H1 (cell line): ENCODE measurements around the gene CA10. TPM values are rescaled to one million over a fixed set of nuclear protein-coding genes. Genes with fewer than 3 reads are reported as not detected.

Source experiments
- CTCF ChIA-PET: fragments of 300-600 bp; sonication (Branson Sonifier 250); formaldehyde crosslinking; loops from one replicate; lab custom pipeline; 2021; ENCODE audit not compliant: partially characterized antibody; lab: Charles Lee
- POLR2A ChIA-PET: fragments of 300-600 bp; sonication (Branson Sonifier 250); formaldehyde crosslinking; loops from one replicate; lab custom pipeline; 2021; ENCODE audit warnings: inconsistent platforms; ENCODE audit not compliant: partially characterized antibody; lab: Charles Lee
- DNase-seq, 2 experiments: peaks; one replicate each; pipeline versions ENCODE4 v3.0.0 to v3.0.0-alpha.2; 2010 to 2022; ENCODE audit warnings: low spot score in 2 of 2, low read depth in 1 of 2, mixed read lengths in 1 of 2
- FAIRE-seq: peaks from 2 replicates; lab custom pipeline; 2011; peaks lifted over from hg19 to GRCh38; lab: Jason Lieb, UNC
- H2AFZ ChIP-seq: 2 replicates; pipeline ENCODE4 v1.8.1; 2012; ENCODE audit warnings: low read length, inconsistent platforms
- H2AK5ac ChIP-seq: 2 replicates; pipeline ENCODE4 v1.6.1; 2013; ENCODE audit warnings: low read depth, low read length
- H2BK120ac ChIP-seq: replicated peaks from 2 replicates; pipeline ENCODE3; 2013; ENCODE audit warnings: low read depth, low read length, inconsistent platforms
- H2BK12ac ChIP-seq: 2 replicates; pipeline ENCODE4 v1.6.1; 2013; ENCODE audit warnings: low read depth, low read length
- H2BK15ac ChIP-seq: 2 replicates; pipeline ENCODE4 v1.6.1; 2013; ENCODE audit warnings: low read length
- H2BK20ac ChIP-seq: 2 replicates; pipeline ENCODE4 v1.6.1; 2013; ENCODE audit warnings: low read length
- H2BK5ac ChIP-seq: 2 replicates; pipeline ENCODE4 v1.6.1; 2013; ENCODE audit warnings: low read depth, low read length
- H3K14ac ChIP-seq: 2 replicates; pipeline ENCODE4 v1.6.1; 2013; ENCODE audit warnings: inconsistent platforms; ENCODE audit not compliant: insufficient read length
- H3K18ac ChIP-seq: 2 replicates; pipeline ENCODE4 v1.6.1; 2013; ENCODE audit warnings: low read length; ENCODE audit errors: extremely low read depth
- H3K23ac ChIP-seq: 2 replicates; pipeline ENCODE4 v1.6.1; 2013; ENCODE audit warnings: inconsistent platforms; ENCODE audit not compliant: insufficient read length
- H3K23me2 ChIP-seq: 2 replicates; pipeline ENCODE4 v1.6.1; 2013; ENCODE audit warnings: low read depth, low read length
- H3K27ac ChIP-seq: 2 replicates; pipeline ENCODE4 v1.6.1; 2011; ENCODE audit warnings: low read depth, low read length, inconsistent platforms
- H3K27me3 ChIP-seq, 4 experiments: replicated peaks in 1 of 4; 1 replicate in 1 of 4; 2 replicates in 3 of 4; pipeline versions ENCODE4 v1.6.1 to v1.8.1; 2011 to 2013; ENCODE audit warnings: low read length in 3 of 4, mild to moderate bottlenecking in 3 of 4, inconsistent platforms in 2 of 4, mixed read lengths in 2 of 4, moderate library complexity in 1 of 4; ENCODE audit not compliant: control insufficient read depth in 3 of 4, insufficient read depth in 3 of 4; ENCODE audit errors: extremely low read depth in 1 of 4
- H3K36me3 ChIP-seq, 4 experiments: 2 replicates each; pipeline versions ENCODE4 v1.6.1 to v1.8.1; 2011 to 2013; ENCODE audit warnings: mild to moderate bottlenecking in 4 of 4, low read length in 3 of 4, moderate library complexity in 2 of 4, control low read depth in 1 of 4, inconsistent platforms in 1 of 4; ENCODE audit not compliant: insufficient read depth in 4 of 4, control insufficient read depth in 2 of 4
- H3K4ac ChIP-seq: replicated peaks from 2 replicates; pipeline ENCODE3; 2013; ENCODE audit warnings: low read length, low read depth, mixed read lengths, inconsistent platforms; ENCODE audit not compliant: insufficient read length
- H3K4me1 ChIP-seq, 4 experiments: replicated peaks in 1 of 4; 1 replicate in 1 of 4; 2 replicates in 3 of 4; pipeline versions ENCODE4 v1.6.1 to v1.8.1; 2011 to 2013; ENCODE audit warnings: low read length in 3 of 4, inconsistent platforms in 2 of 4, mixed read lengths in 1 of 4; ENCODE audit not compliant: insufficient read depth in 4 of 4, control insufficient read depth in 3 of 4
- H3K4me2 ChIP-seq, 2 experiments: 2 replicates each; pipeline versions ENCODE4 v1.6.1 to v1.8.1; 2011 to 2013; ENCODE audit warnings: low read depth in 2 of 2, low read length in 2 of 2, control low read depth in 1 of 2, inconsistent platforms in 1 of 2, mild to moderate bottlenecking in 1 of 2; ENCODE audit not compliant: insufficient read depth in 1 of 2
- H3K4me3 ChIP-seq, 4 experiments: fragments of 200-600, 300-600 bp in 1 of 4; sonication (generic), shearing (Covaris generic), sonication (Bioruptor Twin) in 1 of 4; 2 replicates each; pipeline versions ENCODE4 v1.5.1 to v1.8.1; 2011 to 2016; ENCODE audit warnings: low read length in 4 of 4, low read depth in 3 of 4, control low read depth in 2 of 4, inconsistent platforms in 2 of 4, mild to moderate bottlenecking in 2 of 4, mixed read lengths in 1 of 4, moderate library complexity in 1 of 4; ENCODE audit not compliant: insufficient read depth in 2 of 4; ENCODE audit errors: extremely low read depth in 1 of 4
- H3K56ac ChIP-seq: replicated peaks from 2 replicates; pipeline ENCODE3; 2013; ENCODE audit warnings: low read depth, mild to moderate bottlenecking, mixed read lengths, low read length, inconsistent platforms; ENCODE audit not compliant: insufficient read length
- H3K79me1 ChIP-seq: 2 replicates; pipeline ENCODE4 v1.6.1; 2013; ENCODE audit warnings: low read depth, low read length, control low read depth
- H3K79me2 ChIP-seq, 2 experiments: 2 replicates each; pipeline versions ENCODE4 v1.6.1 to v1.8.1; 2012 to 2013; ENCODE audit warnings: low read length in 2 of 2, mild to moderate bottlenecking in 2 of 2, inconsistent platforms in 1 of 2; ENCODE audit not compliant: insufficient read depth in 2 of 2, control insufficient read depth in 1 of 2
- H3K9ac ChIP-seq, 4 experiments: replicated peaks in 1 of 4; 1 replicate in 1 of 4; 2 replicates in 3 of 4; pipeline versions ENCODE4 v1.6.1 to v1.8.1; 2011 to 2013; ENCODE audit warnings: low read depth in 3 of 4, low read length in 3 of 4, control low read depth in 2 of 4, mild to moderate bottlenecking in 2 of 4, moderate library complexity in 2 of 4, inconsistent platforms in 1 of 4; ENCODE audit errors: extremely low read depth in 1 of 4
- H3K9me3 ChIP-seq, 2 experiments: 2 replicates each; pipeline versions ENCODE4 v1.6.1 to v1.8.1; 2012 to 2013; ENCODE audit warnings: mild to moderate bottlenecking in 2 of 2, moderate library complexity in 2 of 2, control low read depth in 1 of 2, inconsistent platforms in 1 of 2, low read depth in 1 of 2, low read length in 1 of 2, mixed read lengths in 1 of 2; ENCODE audit not compliant: insufficient read depth in 2 of 2
- H4K20me1 ChIP-seq, 2 experiments: replicated peaks in 1 of 2; 2 replicates each; pipeline versions ENCODE3 to v1.8.1; 2011 to 2013; ENCODE audit warnings: inconsistent platforms in 2 of 2, low read length in 2 of 2, mild to moderate bottlenecking in 1 of 2; ENCODE audit not compliant: insufficient read depth in 2 of 2, control insufficient read depth in 1 of 2
- H4K5ac ChIP-seq: 2 replicates; pipeline ENCODE4 v1.6.1; 2013; ENCODE audit warnings: low read length, low read depth, mixed read lengths, inconsistent platforms; ENCODE audit not compliant: insufficient read length
- H4K8ac ChIP-seq: 2 replicates; pipeline ENCODE4 v1.8.0; 2013; ENCODE audit warnings: mild to moderate bottlenecking, moderate library complexity, low read length, inconsistent platforms; ENCODE audit not compliant: insufficient read depth; ENCODE audit errors: extremely low read depth
- H4K91ac ChIP-seq: replicated peaks from 2 replicates; pipeline ENCODE3; 2013; ENCODE audit warnings: low read length, mixed read lengths, inconsistent platforms; ENCODE audit not compliant: insufficient read length
- ASH2L ChIP-seq: fragments of 200-600, 300-600 bp; sonication (generic); IDR thresholded peaks from one replicate; pipeline ENCODE4 v1.7.1; 2017; ENCODE audit warnings: low read length
- BCL11A ChIP-seq, 2 experiments: IDR thresholded peaks; one replicate each; pipeline ENCODE4 v1.6.1; 2011; ENCODE audit warnings: low read depth in 2 of 2, low read length in 2 of 2, mild to moderate bottlenecking in 2 of 2
- CBX5 ChIP-seq: fragments of 300-800, 300-1000 bp; sonication (generic); IDR thresholded peaks from 2 replicates; pipeline ENCODE4 v1.7.1; 2016; ENCODE audit warnings: antibody characterized with exemption, low read length, low read depth
- CHD2 ChIP-seq: IDR thresholded peaks from 2 replicates; pipeline ENCODE4 v1.6.1; 2012; ENCODE audit warnings: low read length, improper control_type of control experiment
- CTCF ChIP-seq, 3 experiments: IDR thresholded peaks; 1 replicate in 2 of 3; 2 replicates in 1 of 3; pipeline versions ENCODE4 v1.5.1 to v1.6.1; 2011; ENCODE audit warnings: low read length in 3 of 3, mild to moderate bottlenecking in 3 of 3, inconsistent platforms in 2 of 3, low read depth in 1 of 3, moderate library complexity in 1 of 3; ENCODE audit not compliant: insufficient read depth in 1 of 3; ENCODE audit errors: control extremely low read depth in 1 of 3
- EZH2 ChIP-seq: fragments of 200-600 bp; sonication (generic); IDR thresholded peaks from 2 replicates; pipeline ENCODE4 v1.7.1; 2012; ENCODE audit warnings: low read depth, mild to moderate bottlenecking, moderate library complexity, low read length, inconsistent platforms; ENCODE audit not compliant: severe bottlenecking
- GTF2F1 ChIP-seq: IDR thresholded peaks from 2 replicates; pipeline ENCODE4 v1.6.1; 2012; ENCODE audit warnings: low read depth, low read length, improper control_type of control experiment, borderline replicate concordance
- MAFK ChIP-seq: IDR thresholded peaks from 2 replicates; pipeline ENCODE4 v1.6.1; 2012; ENCODE audit warnings: low read depth, mild to moderate bottlenecking, improper control_type of control experiment, low read length
- RAD21 ChIP-seq, 2 experiments: IDR thresholded peaks in 1 of 2; conservative IDR thresholded peaks in 1 of 2; 2 replicates each; pipeline ENCODE4 v1.6.1; 2011; ENCODE audit warnings: low read depth in 2 of 2, low read length in 2 of 2, improper control_type of control experiment in 1 of 2, inconsistent platforms in 1 of 2, mild to moderate bottlenecking in 1 of 2, moderate library complexity in 1 of 2
- RBBP5 ChIP-seq: IDR thresholded peaks from 2 replicates; pipeline ENCODE4 v1.7.1; 2012; ENCODE audit warnings: low read depth, mild to moderate bottlenecking, inconsistent platforms, low read length, moderate library complexity, borderline replicate concordance
- SP1 ChIP-seq: IDR thresholded peaks from 2 replicates; pipeline ENCODE4 v1.6.1; 2011; ENCODE audit warnings: low read depth, low read length
- TCF12 ChIP-seq: IDR thresholded peaks from 2 replicates; pipeline ENCODE4 v1.6.1; 2011; ENCODE audit warnings: low read depth, mild to moderate bottlenecking, low read length
- WGBS, 2 experiments: shearing (Covaris generic) in 1 of 2; methylation state at CpG; one replicate each; pipeline versions ENCODE4 v1.1.6 to v1.1.7; 2013 to 2015; ENCODE audit warnings: low lambda C conversion rate in 2 of 2, mixed read lengths in 2 of 2, inconsistent platforms in 1 of 2, low coverage in 1 of 2, missing lambda C conversion rate in 1 of 2; ENCODE audit not compliant: insufficient replicate concordance in 2 of 2, insufficient coverage in 1 of 2, insufficient read length in 1 of 2; ENCODE audit errors: extremely low coverage in 1 of 2, missing lambda C conversion rate in 1 of 2; 5-methylcytosine and 5-hydroxymethylcytosine counted together
- polyA plus RNA-seq, 7 experiments: library from polyadenylated mRNA; depleted of rRNA in 3 of 7; stranded (reverse) in 5 of 7; unstranded in 2 of 7; fragments of >200 nt in 5 of 7; fragments of 200-250 nt in 2 of 7; gene quantifications; 1 replicate in 5 of 7; 2 replicates in 1 of 7; 4 replicates in 1 of 7; pipeline versions ENCODE4 v1.2.1 to v1.2.3, GENCODE V29; 2011 to 2013; ENCODE audit warnings: missing spikeins in 2 of 7, mixed read lengths in 2 of 7
- total RNA-seq: library from RNA; stranded (reverse); fragmentation: NEBNext Ultra II Directional; extraction: Animal tissue kit (Norgen Biotek cat#: 25700); gene quantifications from 2 replicates; pipeline ENCODE4 v1.2.1, GENCODE V29; 2021

Gene CA10
- total and polyA plus RNA-seq, 2 of the 8 experiments (the other 6 are each of a cell fraction or from before 2014, with no cell fraction given), result 0.60 to 0.63 TPM

- Histone ChIP-seq H3K9me3 (no peaks in the 10 kb centered on the region), H3K23me2 (no peaks in the 10 kb centered on the region), H2BK120ac (no peak overlapping the region), H2BK15ac (no peak overlapping the region), H2AFZ (no peak overlapping the region), H3K27ac (no peak overlapping the region), H3K79me2 (no peaks in the 10 kb centered on the region), H2BK12ac (no peak overlapping the region), H2AK5ac (no peak overlapping the region), H3K18ac (no peak overlapping the region), H3K36me3 (no peaks in the 10 kb centered on the region), H3K23ac (no peak overlapping the region), H3K14ac (no peak overlapping the region), H4K5ac (no peak overlapping the region), H3K4me3 (no peak overlapping the region), H4K8ac (no peak overlapping the region), H3K79me1 (no peaks in the 10 kb centered on the region), H3K27me3 (no peaks in the 10 kb centered on the region), H4K20me1 (no peaks in the 10 kb centered on the region), H3K4ac (no peak overlapping the region), H2BK5ac (no peak overlapping the region), H3K56ac (no peak overlapping the region), H3K9ac (no peak overlapping the region), H4K91ac (no peak overlapping the region), H3K4me1 (no peaks in the 10 kb centered on the region), H3K4me2 (no peak overlapping the region), H2BK20ac (no peak overlapping the region)
- CTCF ChIA-PET, result interaction anchor here (1.1 to 1.2 kb wide), 2 partner anchors 43 to 186 kb away, joined by 4 read pairs; no protein-coding TSS in a partner anchor
- FAIRE-seq, result no peak
- no peak for DNase-seq
- WGBS, 2 experiments, result 92% methylated on average over 5 of the region's 5 CpGs; no CpG with 5 or more reads in 1 of the 2 experiments
- POLR2A ChIA-PET, result no interaction called here
- TF ChIP-seq TCF12 (no peak), RAD21 (IDR thresholded peaks at IDR 0.05 in 1 of 2, conservative IDR thresholded peaks at IDR 0.05 in 1 of 2; ENCODE audit: low read depth in 2 of 2, low read length in 2 of 2) (no peak), EZH2 (no peak), SP1 (no peak), GTF2F1 (no peak), CTCF (IDR thresholded peaks at IDR 0.05; ENCODE audit: control extremely low read depth in 1 of 3, insufficient read depth in 1 of 3, low read depth in 1 of 3, low read length in 3 of 3) (no peak), RBBP5 (no peak), MAFK (no peak), BCL11A (IDR thresholded peaks at IDR 0.05; ENCODE audit: low read depth in 2 of 2, low read length in 2 of 2) (no peak), CBX5 (no peak), ASH2L (no peak), CHD2 (no peak)
These were observed 436.8 kb downstream of the CA10 start for GRCh38 chr17:51721730-51722129.
